Head of caudate nucleus (tissue), 42 donors: ENCODE measurements around the gene HELZ.
A peak's percentile ranks its signal among the peaks of the same experiment; 100 is the strongest.

Experiments
- DNase-seq, 42 donors: peaks; one replicate each; pipeline versions ENCODE4 v3.0.0 to v3.0.0-alpha.2; 2020 to 2021; ENCODE audit warnings: mixed read lengths in 7 of 42
- intact Hi-C: fragments of 100-400 bp; cut with DNase I; formaldehyde crosslinking; loops from one replicate; pipeline ENCODE4 v1.15.0; 2022

The HELZ gene

DNA sequence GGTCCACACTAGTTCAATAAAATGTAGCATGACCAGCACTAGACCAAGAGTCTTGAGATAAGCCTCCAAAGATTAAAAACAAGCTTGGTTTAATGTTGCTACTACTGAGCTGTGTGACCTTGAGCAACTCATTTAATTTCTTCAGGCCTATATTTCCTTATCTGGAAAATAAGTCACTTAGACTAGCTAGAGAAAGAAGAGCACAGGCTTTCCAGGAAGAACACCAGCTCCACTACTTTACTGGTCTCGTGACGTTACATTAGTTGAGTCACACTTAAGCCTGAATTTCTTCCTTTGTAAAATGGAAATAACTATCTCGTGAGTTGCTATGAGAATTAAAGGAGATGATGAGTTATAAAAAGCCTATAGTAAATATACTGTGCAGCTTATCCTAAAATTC, 5.4 kb downstream of the HELZ start:
- DNase-seq = no peak
- intact Hi-C loops = no loop called here

DNA sequence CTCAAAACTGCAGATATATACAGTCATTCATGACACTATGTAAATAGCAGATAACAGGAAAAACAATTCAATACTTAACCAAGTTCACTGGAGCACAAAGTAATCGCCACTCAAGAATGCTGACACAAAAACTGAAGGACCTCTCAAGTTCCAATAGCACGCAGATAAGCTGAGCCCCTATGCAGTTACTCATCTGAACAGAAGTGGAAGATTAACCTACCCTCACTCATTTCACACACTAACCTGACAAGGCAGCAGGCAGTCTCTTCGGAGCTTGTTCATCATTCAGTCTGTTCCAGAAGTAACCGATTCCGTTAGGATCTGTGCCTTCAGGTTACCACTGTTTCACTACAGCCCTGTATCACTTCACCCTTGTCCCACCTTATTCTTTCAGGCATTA, 6.0 kb downstream of the HELZ start:
- no peak for DNase-seq
- intact Hi-C loops = no loop called here

DNA sequence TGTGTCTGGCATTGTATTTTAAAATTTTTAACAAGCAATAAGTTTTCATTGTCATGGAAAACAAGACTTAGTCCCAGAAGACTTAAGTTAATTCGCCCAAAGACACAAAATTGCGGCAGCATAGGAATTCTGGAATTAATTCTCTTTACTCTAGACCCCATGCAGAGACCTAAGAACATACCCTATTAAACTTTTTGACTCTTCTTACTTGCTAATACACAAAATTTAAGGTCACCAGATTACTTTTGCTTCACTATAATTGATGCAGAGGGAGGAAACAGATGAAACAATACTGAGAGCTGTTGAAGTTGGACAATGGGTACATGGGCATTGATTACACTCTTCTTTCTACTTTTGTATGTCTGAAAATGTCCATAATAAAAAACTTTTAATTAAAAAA, 12.6 kb downstream of the HELZ start:
- DNase-seq = no peak
- intact Hi-C loops = no loop called here

DNA sequence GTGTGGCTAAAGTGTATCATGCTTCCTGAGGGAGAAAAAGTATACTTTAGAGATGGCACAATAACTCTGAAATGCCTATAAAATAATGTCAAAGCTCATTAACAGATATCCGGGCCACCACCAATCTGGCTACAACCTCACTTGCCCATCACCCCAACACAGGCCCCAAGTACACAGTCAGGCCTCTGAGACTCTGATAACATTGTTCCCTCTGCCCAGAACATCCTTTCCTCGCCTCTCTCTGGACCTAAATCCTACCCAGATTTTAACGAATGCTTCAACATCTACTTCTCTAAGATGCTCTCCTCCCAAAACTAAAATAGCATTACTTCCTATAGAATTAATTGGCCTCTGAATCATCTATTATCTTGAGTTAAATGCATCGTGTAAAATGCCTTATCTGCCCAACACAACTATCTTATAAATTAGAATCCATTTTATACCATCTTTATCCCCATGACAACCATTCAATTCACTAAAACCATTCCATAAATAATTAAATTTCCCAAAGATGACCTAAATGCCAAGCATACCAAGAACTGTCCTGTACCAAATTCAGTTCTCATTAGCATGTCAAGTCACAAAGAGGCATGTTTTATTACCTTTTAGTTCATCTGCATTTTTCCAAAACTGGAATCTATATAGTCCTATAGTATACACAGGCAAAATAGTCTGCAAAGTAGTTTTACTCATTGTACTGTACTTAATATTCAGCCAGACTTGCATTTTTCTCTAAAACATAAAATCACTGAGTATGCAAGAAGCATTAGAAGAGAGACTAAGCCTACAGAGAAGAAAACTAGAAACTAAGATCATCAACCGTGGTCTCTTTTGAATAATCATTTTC, 15.7 kb downstream of the HELZ start:
- DNase-seq = no peak
- intact Hi-C loops = no loop called here

DNA sequence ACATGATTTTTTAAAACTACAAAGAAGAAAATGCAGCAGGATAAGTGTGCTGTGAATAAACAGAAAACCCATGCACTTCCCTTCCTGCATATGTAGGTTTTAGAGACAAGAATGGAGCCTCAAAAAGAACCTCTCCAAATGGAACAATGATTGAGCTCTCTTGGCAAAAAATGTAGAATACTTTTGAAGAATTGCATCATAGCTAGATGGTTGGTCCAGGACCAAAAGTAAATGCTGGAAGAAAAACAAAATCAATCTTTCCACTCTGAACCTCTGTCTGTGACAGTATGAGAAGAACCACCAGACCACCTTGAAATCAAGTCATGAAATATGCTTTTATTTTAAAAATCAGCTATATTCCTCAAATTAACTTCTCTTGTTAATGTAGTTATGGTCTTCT, 17.5 kb downstream of the HELZ start:
- intact Hi-C loops = no loop called here
- DNase-seq = no peak

DNA sequence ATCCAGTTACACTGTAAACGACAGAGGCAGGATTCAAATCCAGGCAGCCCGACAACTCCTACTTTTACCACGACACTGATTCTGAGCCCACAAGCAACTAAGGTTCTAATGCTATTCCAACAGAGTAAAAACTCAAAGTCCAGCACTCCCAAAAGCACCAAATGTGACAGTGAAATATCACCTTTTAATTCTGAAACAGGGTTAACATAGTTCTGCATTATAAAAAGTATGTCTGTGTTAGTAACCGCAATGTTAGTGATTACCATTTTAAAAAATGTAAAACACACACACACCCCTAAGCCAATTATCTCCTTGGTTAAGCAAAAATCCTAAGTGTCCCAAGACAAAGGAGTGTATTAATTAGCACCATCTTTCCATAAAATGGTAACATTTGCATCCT, 19.7 kb downstream of the HELZ start:
- intact Hi-C loops = no loop called here
- no peak for DNase-seq

DNA sequence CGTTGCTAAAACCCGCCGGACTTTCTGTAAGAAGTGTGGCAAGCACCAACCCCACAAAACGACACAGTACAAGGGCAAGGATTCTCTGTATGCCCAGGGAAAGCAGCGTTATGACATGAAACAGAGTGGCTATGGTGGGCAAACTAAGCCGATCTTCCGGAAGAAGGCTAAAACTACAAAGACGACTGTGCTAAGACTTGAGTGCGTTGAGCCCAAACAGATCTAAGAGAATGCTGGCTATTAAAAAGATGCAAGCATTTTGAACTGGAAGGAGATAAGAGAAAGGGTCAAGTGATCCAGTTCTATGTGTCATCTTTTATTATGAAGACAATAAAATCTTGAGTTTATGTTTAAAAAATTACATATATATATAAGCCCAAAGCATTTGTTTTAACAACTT, 20.3 kb downstream of the HELZ start:
- no peak for DNase-seq
- intact Hi-C loops = no loop called here

DNA sequence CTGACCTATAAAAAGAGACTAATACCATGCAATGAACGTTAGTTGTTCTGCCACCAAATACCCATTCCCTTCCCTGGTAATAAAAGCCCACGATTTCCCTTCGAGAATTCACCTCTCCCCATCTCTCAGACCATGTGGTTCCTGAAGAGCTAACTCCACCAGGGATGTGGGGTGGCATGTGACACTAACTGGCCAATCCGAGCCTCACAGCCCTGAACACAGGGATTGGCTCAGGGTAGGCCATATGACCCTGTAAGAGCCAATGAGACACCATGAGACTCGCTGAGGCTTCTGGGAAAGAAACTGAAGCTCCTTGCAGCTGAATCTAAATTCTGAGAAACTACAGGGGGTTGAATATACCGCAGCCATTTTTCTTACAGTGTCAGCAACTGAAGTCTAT, 21.1 kb downstream of the HELZ start:
- intact Hi-C loops = no loop called here
- no peak for DNase-seq

DNA sequence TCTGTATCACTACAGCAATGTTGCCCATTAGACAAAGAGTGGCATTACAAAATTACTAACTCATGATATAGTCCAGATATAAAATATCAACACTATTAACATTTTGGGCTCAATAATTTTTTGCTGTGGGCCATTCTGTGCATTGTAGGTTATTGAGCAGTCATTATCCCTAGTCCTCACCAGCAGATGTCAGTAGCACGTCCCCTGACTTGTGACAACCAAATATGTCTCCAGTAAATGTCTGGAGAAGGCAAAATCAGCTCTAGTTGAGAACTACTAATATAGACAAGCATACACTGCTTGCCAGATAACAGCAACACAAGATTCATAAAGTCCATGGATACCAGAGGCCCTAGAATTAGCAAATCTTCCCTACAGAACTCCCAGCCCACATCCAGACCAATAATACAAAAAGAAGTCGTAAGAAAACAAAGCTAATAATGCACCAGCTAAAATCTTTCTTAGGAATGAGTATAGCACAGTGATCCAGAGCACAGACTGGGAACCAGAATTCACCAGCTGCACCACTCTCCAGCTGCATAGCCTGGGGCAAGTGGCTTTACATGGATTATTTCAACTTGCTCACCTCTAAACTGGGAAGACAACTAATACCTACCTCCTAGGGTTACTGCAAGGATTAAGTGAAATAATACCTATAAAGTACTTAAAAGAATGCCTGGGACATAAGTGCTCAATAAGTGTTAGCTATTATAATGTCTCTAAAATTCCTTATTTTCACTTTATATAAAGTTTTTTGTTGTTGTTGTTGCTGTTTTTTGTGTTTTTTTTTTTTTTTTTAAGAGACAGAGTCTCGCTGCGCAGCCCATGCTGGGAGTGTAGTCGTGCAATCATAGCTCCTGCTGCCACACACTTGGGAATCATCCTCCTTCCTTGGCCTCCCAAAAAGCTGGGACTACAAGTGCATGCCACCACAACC, 23.7 kb downstream of the HELZ start:
- DNase-seq = peak in 24 of 42 donors; percentile 14 to 77 (median 48)
- intact Hi-C loops = no loop called here

DNA sequence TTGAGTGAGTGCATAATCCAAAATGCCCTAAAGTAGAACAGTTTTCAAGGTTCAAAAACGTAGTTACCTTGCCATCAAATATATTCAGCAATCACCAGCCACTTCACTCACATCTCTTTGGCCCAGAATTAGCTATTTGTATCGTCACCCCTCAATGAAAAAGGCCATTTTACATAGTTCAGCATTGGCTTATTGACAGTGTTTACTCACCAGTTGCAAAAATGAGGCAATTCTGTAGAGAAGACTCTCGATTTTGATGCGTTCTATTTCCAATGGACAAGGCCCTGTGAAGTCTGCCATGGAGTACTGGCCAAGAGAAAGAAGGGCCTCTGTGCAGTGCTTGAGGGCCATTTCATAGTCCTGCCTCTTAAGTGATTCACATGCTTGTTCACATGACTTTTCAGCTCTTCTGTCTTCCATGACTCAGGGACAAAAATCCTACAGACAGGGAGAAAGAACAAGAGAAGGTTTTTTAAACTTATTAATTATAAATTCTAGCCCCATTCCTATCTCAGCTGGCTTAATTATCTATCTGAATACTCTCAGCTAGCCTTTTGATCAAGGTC, 26.5 kb downstream of the HELZ start:
- DNase-seq = peak in 10 of 42 donors; percentile 6 to 55 (median 22)
- intact Hi-C loops = no loop called here

DNA sequence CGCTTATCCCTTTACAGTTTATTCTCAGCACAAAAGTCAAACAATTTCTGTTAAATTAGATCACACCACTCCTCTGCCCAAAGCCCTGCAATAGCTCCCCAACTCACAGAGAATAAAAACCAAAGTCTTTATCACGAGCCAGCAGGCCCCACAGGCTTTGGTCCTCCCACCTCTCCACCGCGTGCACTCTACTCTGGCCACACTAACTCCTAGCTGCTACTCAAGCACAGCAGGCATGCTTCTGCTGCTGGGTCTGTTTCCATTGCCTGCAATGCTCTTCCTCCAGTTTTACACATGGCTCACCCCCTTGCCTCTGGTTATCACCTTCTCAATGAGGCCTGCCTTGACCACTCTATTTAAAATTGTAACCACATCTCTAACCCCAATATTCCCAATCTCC, 27.6 kb downstream of the HELZ start:
- no peak for DNase-seq
- intact Hi-C loops = no loop called here

DNA sequence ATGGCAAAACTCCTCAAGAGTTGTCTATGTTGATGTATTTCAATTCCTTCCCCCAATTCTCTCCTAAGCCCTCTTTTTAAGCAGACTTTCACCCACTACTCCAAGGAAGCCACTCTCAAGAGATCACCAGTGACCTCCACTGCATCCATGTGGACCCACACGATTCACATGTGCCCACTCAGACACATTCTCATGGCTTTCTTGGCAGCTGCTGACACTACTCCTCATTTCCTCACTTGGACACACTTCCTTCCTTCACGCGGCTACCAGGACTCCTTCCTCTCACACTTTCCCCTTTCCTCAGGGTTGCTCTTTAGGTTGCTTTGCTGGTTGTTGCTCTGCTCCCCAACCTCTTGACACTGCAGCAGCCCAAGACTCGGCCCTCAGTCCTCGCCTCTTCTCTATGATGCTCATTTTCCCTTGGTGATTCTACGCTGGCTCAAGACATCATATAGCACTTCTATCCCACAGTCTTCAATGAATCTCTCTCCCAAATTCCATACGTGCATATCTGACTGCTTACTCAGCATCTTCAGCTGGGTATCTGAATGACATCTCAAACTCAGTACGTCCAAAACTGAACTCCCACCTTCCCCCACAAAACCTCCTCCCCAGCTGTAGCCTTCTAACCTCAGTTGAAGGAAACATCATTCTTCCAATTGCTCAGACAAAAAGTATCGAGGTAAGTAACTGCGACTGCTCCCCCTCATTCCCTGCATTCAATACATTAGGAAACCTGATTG, 28.2 kb downstream of the HELZ start:
- intact Hi-C loops = no loop called here
- DNase-seq = peak in 1 of 42 donors; percentile 11

DNA sequence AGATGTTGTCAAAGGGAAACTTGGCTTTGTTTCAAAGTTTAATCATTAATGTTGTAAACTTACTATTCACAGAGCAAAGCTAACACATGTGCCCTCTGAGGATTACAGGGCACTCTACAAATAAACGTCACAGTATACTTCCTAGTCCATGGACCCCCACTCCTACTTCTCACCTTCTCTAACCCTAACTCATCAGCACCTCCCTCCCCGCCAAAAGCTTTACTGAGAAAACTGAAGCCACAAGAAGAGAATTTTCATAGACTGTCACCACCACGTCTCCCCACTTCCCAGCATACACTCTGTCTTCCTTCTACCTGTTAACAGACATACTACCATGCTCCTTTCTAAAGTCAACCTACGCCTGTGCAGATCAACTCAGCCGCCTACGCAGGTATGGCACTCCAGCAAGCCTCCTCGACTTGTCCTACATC, 29.0 kb downstream of the HELZ start:
- DNase-seq = peak; percentile 21 to 91 (median 68)
- intact Hi-C loops = no loop called here

DNA sequence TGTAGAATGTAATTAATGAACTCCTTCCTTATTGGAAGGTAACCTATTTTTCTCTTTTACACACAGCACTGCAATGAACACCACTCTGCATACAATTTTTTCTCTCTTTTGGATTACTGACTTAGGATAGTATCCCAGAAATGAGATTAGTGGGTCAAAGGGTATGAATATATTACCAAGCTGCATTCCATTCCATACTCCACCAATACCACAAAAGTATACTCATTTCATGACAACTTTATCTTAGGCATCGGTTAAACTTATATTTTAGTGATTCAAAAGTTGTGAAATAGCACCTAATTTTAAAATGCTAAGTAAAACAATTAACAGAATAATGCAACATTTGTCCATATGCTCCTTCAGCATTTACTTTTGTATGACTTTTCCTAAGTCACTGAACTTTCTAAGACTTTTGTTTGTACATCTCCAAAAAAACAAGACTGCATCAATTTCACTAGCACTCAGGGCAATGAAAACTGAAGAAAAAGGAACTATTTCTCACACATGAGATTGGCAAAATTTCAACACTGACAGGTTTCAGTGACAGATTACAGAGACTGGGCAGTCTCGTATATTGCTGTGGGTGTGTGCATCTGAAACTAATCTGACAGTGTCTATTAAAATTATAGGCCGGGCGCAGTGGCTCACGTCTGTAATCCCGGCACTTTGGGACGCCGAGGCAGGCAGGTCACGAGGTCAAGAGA, 32.1 kb downstream of the HELZ start:
- intact Hi-C loops = no loop called here
- DNase-seq = no peak

DNA sequence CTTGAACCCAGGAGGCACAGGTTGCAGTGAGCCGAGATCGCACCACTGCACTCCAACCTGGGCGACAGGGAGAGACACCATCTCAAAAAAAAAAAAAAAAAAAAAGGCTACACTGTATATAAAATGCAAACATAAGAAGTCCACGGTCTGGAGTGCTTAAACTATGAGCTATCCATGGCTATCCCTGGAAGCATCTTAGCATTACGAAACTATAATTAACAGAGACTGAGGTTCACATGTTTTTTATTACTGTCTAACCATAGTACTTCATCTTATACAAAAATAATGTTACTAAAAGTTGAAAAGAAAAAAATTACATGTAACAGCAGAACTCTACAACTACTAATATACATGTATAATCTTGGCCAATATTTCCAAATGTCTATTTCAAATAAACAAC, 32.8 kb downstream of the HELZ start:
- DNase-seq = no peak
- intact Hi-C loops = no loop called here

DNA sequence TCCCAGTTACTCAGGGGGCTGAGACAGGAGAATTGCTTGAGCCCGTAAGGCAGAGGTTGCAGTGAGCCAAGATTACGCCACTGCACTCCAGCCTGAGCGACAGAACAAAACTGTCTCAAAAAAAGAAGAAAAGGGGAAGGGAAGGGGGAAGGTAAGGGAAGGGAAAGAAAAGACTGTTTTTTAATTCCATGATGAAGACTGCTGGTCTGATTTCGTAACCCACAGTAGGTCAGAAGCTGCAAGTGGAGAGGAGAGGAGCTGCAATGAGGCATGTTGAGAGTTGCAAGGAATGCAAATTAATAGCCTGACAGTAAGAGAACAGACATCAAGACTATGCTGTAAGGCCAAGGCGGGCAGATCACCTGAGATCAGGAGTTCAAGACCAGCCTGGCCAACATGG, 33.3 kb downstream of the HELZ start:
- DNase-seq = no peak
- intact Hi-C loops = no loop called here

DNA sequence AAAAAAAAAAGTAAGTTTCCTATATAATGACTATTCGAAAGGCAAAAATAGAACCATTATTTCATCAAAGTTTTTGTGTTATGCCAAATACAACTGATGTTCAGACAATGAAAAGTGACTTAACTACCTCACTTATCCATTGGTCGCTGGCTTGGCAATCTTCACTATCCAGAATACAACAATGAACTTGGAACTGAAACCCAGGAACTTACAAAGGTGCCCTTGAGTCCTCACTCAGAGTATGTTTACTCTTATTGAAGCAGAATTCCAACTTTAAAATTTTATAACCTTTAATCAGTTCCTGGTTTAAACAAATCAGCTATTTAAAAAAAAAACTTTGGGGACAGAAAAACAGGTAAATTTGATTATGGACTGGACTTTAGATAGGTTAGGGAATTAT, 34.1 kb downstream of the HELZ start:
- intact Hi-C loops = no loop called here
- no peak for DNase-seq

DNA sequence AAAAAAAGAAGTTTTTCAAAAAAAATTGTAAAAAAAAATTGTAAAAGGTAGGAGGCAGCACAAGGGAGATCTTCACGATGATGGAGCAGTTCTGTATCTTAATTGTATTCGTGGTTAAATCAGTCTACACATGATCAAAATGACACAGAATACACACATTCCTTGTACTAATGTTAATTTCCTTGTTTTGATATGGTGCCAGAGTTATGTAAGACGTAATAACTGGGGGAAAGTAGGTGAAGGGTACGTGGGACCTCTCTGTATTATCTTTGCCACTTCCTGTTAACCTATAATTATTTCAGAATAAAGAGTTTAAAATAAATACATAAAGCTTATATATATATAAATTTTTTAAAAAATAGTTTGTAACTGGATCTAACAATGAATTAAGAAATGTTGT, 36.8 kb downstream of the HELZ start:
- intact Hi-C loops = no loop called here
- no peak for DNase-seq

DNA sequence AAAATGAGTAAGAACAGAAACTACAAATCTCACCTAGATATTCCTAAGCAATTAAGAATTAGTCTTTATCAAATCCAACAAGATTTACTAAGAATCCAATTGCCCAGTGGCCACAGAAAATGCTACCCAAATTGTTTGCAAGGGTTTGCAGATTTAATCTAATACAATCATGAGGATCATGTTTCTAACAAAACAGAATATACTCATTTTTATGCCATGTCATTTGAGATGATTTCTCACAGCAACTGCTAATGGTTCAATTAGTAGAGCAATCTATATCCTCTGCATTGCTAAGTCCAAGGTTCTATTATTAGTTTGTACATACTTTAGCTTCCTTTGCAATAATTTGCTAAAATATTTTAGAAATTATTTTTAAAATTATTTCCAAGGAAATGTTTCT, 41.2 kb downstream of the HELZ start:
- DNase-seq = no peak
- intact Hi-C loops = no loop called here
